Measurements from ENCODE around the gene MSMB. TPM values are rescaled to one million over a fixed set of nuclear protein-coding genes. Genes with fewer than 3 reads are reported as not detected.

Gene MSMB
- total and polyA plus RNA-seq, 2 experiments from 2014 or later, result not detected

DNA sequence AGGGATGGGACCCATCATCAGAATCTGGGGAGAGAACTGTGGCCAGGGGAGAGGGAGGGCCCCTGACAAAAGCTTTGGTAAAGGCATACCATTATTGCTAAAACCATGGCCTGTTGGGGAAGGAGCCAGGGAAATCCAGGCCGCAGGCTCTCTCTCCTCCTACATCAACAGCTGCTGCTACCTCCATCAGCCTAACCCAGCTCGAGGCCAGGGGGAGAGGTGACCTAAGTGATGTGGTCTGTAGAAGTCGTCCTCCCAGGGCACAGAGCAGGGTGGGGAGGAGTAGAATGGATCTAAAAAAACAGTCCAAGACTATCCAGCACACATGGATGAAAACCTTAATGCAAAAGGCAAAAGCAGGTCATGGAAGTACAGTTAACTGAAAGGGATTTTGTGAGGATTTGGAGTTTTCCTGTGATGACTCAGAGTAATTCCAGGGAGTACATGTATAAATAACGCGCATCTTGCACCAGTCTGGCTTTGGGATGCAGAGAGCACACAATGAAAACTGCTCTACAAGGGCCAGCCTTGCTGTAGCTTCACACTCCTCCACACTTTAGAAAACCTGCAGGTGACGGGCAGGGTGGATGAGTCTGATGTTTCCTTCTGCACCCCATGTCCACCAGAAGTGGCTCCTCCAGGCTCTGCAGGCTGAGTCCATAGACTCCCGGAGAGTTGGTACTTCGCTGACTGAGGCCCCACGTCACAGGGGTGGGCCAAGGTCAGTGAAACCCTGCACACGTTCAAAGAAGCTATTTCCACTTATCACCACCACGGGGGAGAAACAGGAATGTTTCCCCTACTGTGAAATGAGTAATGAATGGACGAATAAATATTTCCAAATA lies 38.5 kb upstream of the MSMB start:
- in situ Hi-C loops (cut with MboI), result no loop called here
- no peaks in the 10 kb centered on the region for H3K36me3 ChIP-seq (ENCODE audit: low read depth)
- TF ChIP-seq EZH2phosphoT487 (IDR thresholded peaks at IDR 0.05; ENCODE audit: insufficient read depth, low read depth) (no peak), EZH2 (IDR thresholded peaks at IDR 0.05; ENCODE audit: insufficient read depth, poor library complexity, severe bottlenecking) (no peak)
- H3K79me2 ChIP-seq (ENCODE audit: insufficient read depth), result no peaks in the 10 kb centered on the region
- no peak overlapping the region for H3K9ac ChIP-seq
- H3K27ac ChIP-seq, result no peak overlapping the region
- 43 to 46% methylated on average over 12 of the region's 12 CpGs for WGBS, 2 experiments (ENCODE audit: low coverage in 1 of 2, low lambda C conversion rate in 2 of 2, missing lambda C conversion rate in 2 of 2)
- H4K20me1 ChIP-seq (ENCODE audit: insufficient read depth), result no peaks in the 10 kb centered on the region
- no peaks in the 10 kb centered on the region for H3K27me3 ChIP-seq (replicated peaks; ENCODE audit: insufficient read depth)
- no peak overlapping the region for H2AFZ ChIP-seq
- H3K4me3 ChIP-seq, result no peak overlapping the region
- H3K4me1 ChIP-seq (ENCODE audit: insufficient read depth), result no peaks in the 10 kb centered on the region; the same call in 1 of the 2 replicates
- no peaks in the 10 kb centered on the region for H3K9me3 ChIP-seq (ENCODE audit: low read depth)
- H3F3A ChIP-seq (ENCODE audit: insufficient read depth), result no peaks in the 10 kb centered on the region
- H3K9me2 ChIP-seq (ENCODE audit: insufficient read depth), result no peaks in the 10 kb centered on the region
- H3K4me2 ChIP-seq (ENCODE audit: unreplicated experiment), result no peak overlapping the region
- DNase-seq, result no peak

DNA sequence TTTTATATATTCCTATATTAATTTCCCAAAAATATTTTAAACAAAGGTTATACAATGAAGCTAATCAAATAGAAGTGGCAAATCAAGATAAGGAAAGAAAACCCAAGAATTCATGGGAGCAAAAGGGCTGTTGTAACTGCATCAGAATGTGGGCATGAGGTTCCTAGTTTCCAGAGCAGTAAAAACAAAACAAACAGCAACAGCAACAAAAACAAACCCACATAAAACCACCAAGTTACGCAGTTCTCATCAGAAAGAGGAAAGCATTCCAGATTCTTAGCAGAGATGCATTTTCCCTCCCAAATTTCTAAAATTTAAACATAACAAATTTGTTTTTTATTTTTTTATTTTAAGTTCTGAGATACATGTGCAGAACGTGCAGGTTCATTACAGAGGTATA lies 34.8 kb upstream of the MSMB start:
- in situ Hi-C loops (cut with MboI), result no loop called here
- 42 to 45% methylated on average over 2 of the region's 2 CpGs for WGBS, 2 experiments (ENCODE audit: low coverage in 1 of 2, low lambda C conversion rate in 2 of 2, missing lambda C conversion rate in 2 of 2)
- no peaks in the 10 kb centered on the region for H3F3A ChIP-seq (ENCODE audit: insufficient read depth)

DNA sequence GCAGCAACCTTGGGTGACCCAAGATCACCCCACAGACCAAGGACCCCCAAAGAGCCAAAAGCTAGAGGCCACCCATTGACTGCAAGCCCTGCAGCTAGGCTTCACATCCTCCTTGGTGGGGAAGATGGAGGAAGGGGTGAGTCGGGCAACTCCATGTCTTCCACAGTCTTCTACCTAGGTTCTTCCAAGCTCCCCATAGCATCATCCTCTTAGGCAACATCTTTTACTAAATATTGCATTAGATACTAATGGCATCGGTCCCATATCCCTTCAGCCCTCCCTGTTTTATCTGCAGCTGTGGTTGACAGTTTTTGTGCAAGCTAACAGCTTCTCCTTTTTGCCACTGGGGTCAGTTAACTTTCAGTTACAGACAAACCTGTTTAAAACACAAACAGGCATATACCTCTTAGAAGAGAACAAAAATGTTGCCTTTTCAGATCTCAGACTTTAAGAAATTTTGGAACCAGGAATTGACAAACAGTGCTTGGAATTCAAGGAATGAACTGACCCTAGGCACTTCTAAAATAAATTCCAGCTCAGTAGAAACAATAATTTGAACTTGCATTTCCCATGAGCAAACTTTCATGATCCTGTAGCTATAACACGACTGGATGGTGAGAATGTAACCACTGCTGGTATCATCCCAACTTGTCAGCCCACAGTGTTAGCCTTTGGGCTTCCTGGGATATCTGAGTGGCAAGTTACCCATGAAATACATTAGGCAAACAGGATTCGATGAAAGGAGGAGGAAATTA lies 33.9 kb upstream of the MSMB start:
- peak; percentile 20 for DNase-seq
- no peak overlapping the region for H3K4me2 ChIP-seq (ENCODE audit: unreplicated experiment)
- in situ Hi-C loops (cut with MboI), result no loop called here

More for the DNA sequence above, 34.8 kb upstream of the MSMB start:
- no peaks in the 10 kb centered on the region for H4K20me1 ChIP-seq (ENCODE audit: insufficient read depth)
- H3K79me2 ChIP-seq (ENCODE audit: insufficient read depth), result no peaks in the 10 kb centered on the region
- no peaks in the 10 kb centered on the region; the same call in 1 of the 2 replicates for H3K4me1 ChIP-seq (ENCODE audit: insufficient read depth)
- no peak for TF ChIP-seq EZH2phosphoT487 (IDR thresholded peaks at IDR 0.05; ENCODE audit: insufficient read depth, low read depth)
- no peak for TF ChIP-seq EZH2 (IDR thresholded peaks at IDR 0.05; ENCODE audit: insufficient read depth, poor library complexity, severe bottlenecking)
- no peaks in the 10 kb centered on the region for H3K9me2 ChIP-seq (ENCODE audit: insufficient read depth)
- H3K27ac ChIP-seq, result no peak overlapping the region
- H3K9ac ChIP-seq, result no peak overlapping the region
- H3K36me3 ChIP-seq (ENCODE audit: low read depth), result no peaks in the 10 kb centered on the region
- no peak overlapping the region for H2AFZ ChIP-seq
- no peak overlapping the region for H3K4me2 ChIP-seq (ENCODE audit: unreplicated experiment)
- H3K27me3 ChIP-seq (replicated peaks; ENCODE audit: insufficient read depth), result no peaks in the 10 kb centered on the region; the same call in 1 of the 2 replicates
- no peak for DNase-seq
- no peak overlapping the region for H3K4me3 ChIP-seq
- H3K9me3 ChIP-seq (ENCODE audit: low read depth), result no peaks in the 10 kb centered on the region

GRCh38 chr10:46077731-46078413 lies 31.8 kb upstream of the MSMB start:
- Histone ChIP-seq H3K4me1 (ENCODE audit: insufficient read depth) (no peaks in the 10 kb centered on the region; the same call in 1 of the 2 replicates), H3F3A (ENCODE audit: insufficient read depth) (no peaks in the 10 kb centered on the region), H3K27me3 (replicated peaks; ENCODE audit: insufficient read depth) (no peaks in the 10 kb centered on the region; the same call in 1 of the 2 replicates), H3K9me3 (ENCODE audit: low read depth) (no peaks in the 10 kb centered on the region), H3K9ac (no peak overlapping the region), H3K4me3 (no peak overlapping the region), H3K27ac (no peak overlapping the region), H3K36me3 (ENCODE audit: low read depth) (no peaks in the 10 kb centered on the region), H3K4me2 (ENCODE audit: unreplicated experiment) (no peak overlapping the region), H2AFZ (no peak overlapping the region), H3K79me2 (ENCODE audit: insufficient read depth) (no peaks in the 10 kb centered on the region), H4K20me1 (ENCODE audit: insufficient read depth) (no peaks in the 10 kb centered on the region), H3K9me2 (ENCODE audit: insufficient read depth) (no peaks in the 10 kb centered on the region)
- in situ Hi-C loops (cut with MboI), result no loop called here
- TF ChIP-seq EZH2 (IDR thresholded peaks at IDR 0.05; ENCODE audit: insufficient read depth, poor library complexity, severe bottlenecking) (no peak), EZH2phosphoT487 (IDR thresholded peaks at IDR 0.05; ENCODE audit: insufficient read depth, low read depth) (no peak)
- 49 to 51% methylated on average over 5 of the region's 5 CpGs for WGBS, 2 experiments (ENCODE audit: low coverage in 1 of 2, low lambda C conversion rate in 2 of 2, missing lambda C conversion rate in 2 of 2)
- DNase-seq, result no peak

More for the DNA sequence above, 33.9 kb upstream of the MSMB start:
- Histone ChIP-seq H3K9me2 (ENCODE audit: insufficient read depth) (no peaks in the 10 kb centered on the region), H3K4me1 (ENCODE audit: insufficient read depth) (no peaks in the 10 kb centered on the region; the same call in 1 of the 2 replicates), H4K20me1 (ENCODE audit: insufficient read depth) (no peaks in the 10 kb centered on the region), H3K79me2 (ENCODE audit: insufficient read depth) (no peaks in the 10 kb centered on the region), H3K36me3 (ENCODE audit: low read depth) (no peaks in the 10 kb centered on the region), H2AFZ (no peak overlapping the region), H3K4me3 (no peak overlapping the region), H3K9me3 (ENCODE audit: low read depth) (no peaks in the 10 kb centered on the region), H3F3A (ENCODE audit: insufficient read depth) (no peaks in the 10 kb centered on the region), H3K9ac (no peak overlapping the region), H3K27me3 (replicated peaks; ENCODE audit: insufficient read depth) (no peaks in the 10 kb centered on the region; the same call in 1 of the 2 replicates), H3K27ac (no peak overlapping the region)
- TF ChIP-seq EZH2 (IDR thresholded peaks at IDR 0.05; ENCODE audit: insufficient read depth, poor library complexity, severe bottlenecking), result no peak
- TF ChIP-seq EZH2phosphoT487 (IDR thresholded peaks at IDR 0.05; ENCODE audit: insufficient read depth, low read depth), result no peak
- 39 to 47% methylated on average over 4 of the region's 4 CpGs for WGBS, 2 experiments (ENCODE audit: low coverage in 1 of 2, low lambda C conversion rate in 2 of 2, missing lambda C conversion rate in 2 of 2)

Measured in GM23248 (cell line).